H1 (cell line): ENCODE results near the gene LYRM4. TPM values are rescaled to one million over a fixed set of nuclear protein-coding genes. Genes with fewer than 3 reads are reported as not detected.

ENCODE experiments used
- CTCF ChIA-PET: fragments of 300-600 bp; sonication (Branson Sonifier 250); formaldehyde crosslinking; loops from one replicate; lab custom pipeline; 2021; ENCODE audit not compliant: partially characterized antibody; lab: Charles Lee
- POLR2A ChIA-PET: fragments of 300-600 bp; sonication (Branson Sonifier 250); formaldehyde crosslinking; loops from one replicate; lab custom pipeline; 2021; ENCODE audit warnings: inconsistent platforms; ENCODE audit not compliant: partially characterized antibody; lab: Charles Lee
- DNase-seq, 2 experiments: peaks; one replicate each; pipeline versions ENCODE4 v3.0.0 to v3.0.0-alpha.2; 2010 to 2022; ENCODE audit warnings: low spot score in 2 of 2, low read depth in 1 of 2, mixed read lengths in 1 of 2
- FAIRE-seq: peaks from 2 replicates; lab custom pipeline; 2011; peaks lifted over from hg19 to GRCh38; lab: Jason Lieb, UNC
- H2AFZ ChIP-seq: 2 replicates; pipeline ENCODE4 v1.8.1; 2012; ENCODE audit warnings: low read length, inconsistent platforms
- H2AK5ac ChIP-seq: 2 replicates; pipeline ENCODE4 v1.6.1; 2013; ENCODE audit warnings: low read depth, low read length
- H2BK120ac ChIP-seq: replicated peaks from 2 replicates; pipeline ENCODE3; 2013; ENCODE audit warnings: low read depth, low read length, inconsistent platforms
- H2BK12ac ChIP-seq: 2 replicates; pipeline ENCODE4 v1.6.1; 2013; ENCODE audit warnings: low read depth, low read length
- H2BK15ac ChIP-seq: 2 replicates; pipeline ENCODE4 v1.6.1; 2013; ENCODE audit warnings: low read length
- H2BK20ac ChIP-seq: 2 replicates; pipeline ENCODE4 v1.6.1; 2013; ENCODE audit warnings: low read length
- H2BK5ac ChIP-seq: 2 replicates; pipeline ENCODE4 v1.6.1; 2013; ENCODE audit warnings: low read depth, low read length
- H3K14ac ChIP-seq: 2 replicates; pipeline ENCODE4 v1.6.1; 2013; ENCODE audit warnings: inconsistent platforms; ENCODE audit not compliant: insufficient read length
- H3K18ac ChIP-seq: 2 replicates; pipeline ENCODE4 v1.6.1; 2013; ENCODE audit warnings: low read length; ENCODE audit errors: extremely low read depth
- H3K23ac ChIP-seq: 2 replicates; pipeline ENCODE4 v1.6.1; 2013; ENCODE audit warnings: inconsistent platforms; ENCODE audit not compliant: insufficient read length
- H3K23me2 ChIP-seq: 2 replicates; pipeline ENCODE4 v1.6.1; 2013; ENCODE audit warnings: low read depth, low read length
- H3K27ac ChIP-seq: 2 replicates; pipeline ENCODE4 v1.6.1; 2011; ENCODE audit warnings: low read depth, low read length, inconsistent platforms
- H3K27me3 ChIP-seq, 4 experiments: replicated peaks in 1 of 4; 1 replicate in 1 of 4; 2 replicates in 3 of 4; pipeline versions ENCODE4 v1.6.1 to v1.8.1; 2011 to 2013; ENCODE audit warnings: low read length in 3 of 4, mild to moderate bottlenecking in 3 of 4, inconsistent platforms in 2 of 4, mixed read lengths in 2 of 4, moderate library complexity in 1 of 4; ENCODE audit not compliant: control insufficient read depth in 3 of 4, insufficient read depth in 3 of 4; ENCODE audit errors: extremely low read depth in 1 of 4
- H3K36me3 ChIP-seq, 4 experiments: 2 replicates each; pipeline versions ENCODE4 v1.6.1 to v1.8.1; 2011 to 2013; ENCODE audit warnings: mild to moderate bottlenecking in 4 of 4, low read length in 3 of 4, moderate library complexity in 2 of 4, control low read depth in 1 of 4, inconsistent platforms in 1 of 4; ENCODE audit not compliant: insufficient read depth in 4 of 4, control insufficient read depth in 2 of 4
- H3K4ac ChIP-seq: replicated peaks from 2 replicates; pipeline ENCODE3; 2013; ENCODE audit warnings: low read length, low read depth, mixed read lengths, inconsistent platforms; ENCODE audit not compliant: insufficient read length
- H3K4me1 ChIP-seq, 4 experiments: replicated peaks in 1 of 4; 1 replicate in 1 of 4; 2 replicates in 3 of 4; pipeline versions ENCODE4 v1.6.1 to v1.8.1; 2011 to 2013; ENCODE audit warnings: low read length in 3 of 4, inconsistent platforms in 2 of 4, mixed read lengths in 1 of 4; ENCODE audit not compliant: insufficient read depth in 4 of 4, control insufficient read depth in 3 of 4
- H3K4me2 ChIP-seq, 2 experiments: 2 replicates each; pipeline versions ENCODE4 v1.6.1 to v1.8.1; 2011 to 2013; ENCODE audit warnings: low read depth in 2 of 2, low read length in 2 of 2, control low read depth in 1 of 2, inconsistent platforms in 1 of 2, mild to moderate bottlenecking in 1 of 2; ENCODE audit not compliant: insufficient read depth in 1 of 2
- H3K4me3 ChIP-seq, 4 experiments: fragments of 200-600, 300-600 bp in 1 of 4; sonication (generic), shearing (Covaris generic), sonication (Bioruptor Twin) in 1 of 4; 2 replicates each; pipeline versions ENCODE4 v1.5.1 to v1.8.1; 2011 to 2016; ENCODE audit warnings: low read length in 4 of 4, low read depth in 3 of 4, control low read depth in 2 of 4, inconsistent platforms in 2 of 4, mild to moderate bottlenecking in 2 of 4, mixed read lengths in 1 of 4, moderate library complexity in 1 of 4; ENCODE audit not compliant: insufficient read depth in 2 of 4; ENCODE audit errors: extremely low read depth in 1 of 4
- H3K56ac ChIP-seq: replicated peaks from 2 replicates; pipeline ENCODE3; 2013; ENCODE audit warnings: low read depth, mild to moderate bottlenecking, mixed read lengths, low read length, inconsistent platforms; ENCODE audit not compliant: insufficient read length
- H3K79me1 ChIP-seq: 2 replicates; pipeline ENCODE4 v1.6.1; 2013; ENCODE audit warnings: low read depth, low read length, control low read depth
- H3K79me2 ChIP-seq, 2 experiments: 2 replicates each; pipeline versions ENCODE4 v1.6.1 to v1.8.1; 2012 to 2013; ENCODE audit warnings: low read length in 2 of 2, mild to moderate bottlenecking in 2 of 2, inconsistent platforms in 1 of 2; ENCODE audit not compliant: insufficient read depth in 2 of 2, control insufficient read depth in 1 of 2
- H3K9ac ChIP-seq, 4 experiments: replicated peaks in 1 of 4; 1 replicate in 1 of 4; 2 replicates in 3 of 4; pipeline versions ENCODE4 v1.6.1 to v1.8.1; 2011 to 2013; ENCODE audit warnings: low read depth in 3 of 4, low read length in 3 of 4, control low read depth in 2 of 4, mild to moderate bottlenecking in 2 of 4, moderate library complexity in 2 of 4, inconsistent platforms in 1 of 4; ENCODE audit errors: extremely low read depth in 1 of 4
- H3K9me3 ChIP-seq, 2 experiments: 2 replicates each; pipeline versions ENCODE4 v1.6.1 to v1.8.1; 2012 to 2013; ENCODE audit warnings: mild to moderate bottlenecking in 2 of 2, moderate library complexity in 2 of 2, control low read depth in 1 of 2, inconsistent platforms in 1 of 2, low read depth in 1 of 2, low read length in 1 of 2, mixed read lengths in 1 of 2; ENCODE audit not compliant: insufficient read depth in 2 of 2
- H4K20me1 ChIP-seq, 2 experiments: replicated peaks in 1 of 2; 2 replicates each; pipeline versions ENCODE3 to v1.8.1; 2011 to 2013; ENCODE audit warnings: inconsistent platforms in 2 of 2, low read length in 2 of 2, mild to moderate bottlenecking in 1 of 2; ENCODE audit not compliant: insufficient read depth in 2 of 2, control insufficient read depth in 1 of 2
- H4K5ac ChIP-seq: 2 replicates; pipeline ENCODE4 v1.6.1; 2013; ENCODE audit warnings: low read length, low read depth, mixed read lengths, inconsistent platforms; ENCODE audit not compliant: insufficient read length
- H4K8ac ChIP-seq: 2 replicates; pipeline ENCODE4 v1.8.0; 2013; ENCODE audit warnings: mild to moderate bottlenecking, moderate library complexity, low read length, inconsistent platforms; ENCODE audit not compliant: insufficient read depth; ENCODE audit errors: extremely low read depth
- H4K91ac ChIP-seq: replicated peaks from 2 replicates; pipeline ENCODE3; 2013; ENCODE audit warnings: low read length, mixed read lengths, inconsistent platforms; ENCODE audit not compliant: insufficient read length
- WGBS, 2 experiments: shearing (Covaris generic) in 1 of 2; methylation state at CpG; one replicate each; pipeline versions ENCODE4 v1.1.6 to v1.1.7; 2013 to 2015; ENCODE audit warnings: low lambda C conversion rate in 2 of 2, mixed read lengths in 2 of 2, inconsistent platforms in 1 of 2, low coverage in 1 of 2, missing lambda C conversion rate in 1 of 2; ENCODE audit not compliant: insufficient replicate concordance in 2 of 2, insufficient coverage in 1 of 2, insufficient read length in 1 of 2; ENCODE audit errors: extremely low coverage in 1 of 2, missing lambda C conversion rate in 1 of 2; 5-methylcytosine and 5-hydroxymethylcytosine counted together
- polyA plus RNA-seq, 7 experiments: library from polyadenylated mRNA; depleted of rRNA in 3 of 7; stranded (reverse) in 5 of 7; unstranded in 2 of 7; fragments of >200 nt in 5 of 7; fragments of 200-250 nt in 2 of 7; gene quantifications; 1 replicate in 5 of 7; 2 replicates in 1 of 7; 4 replicates in 1 of 7; pipeline versions ENCODE4 v1.2.1 to v1.2.3, GENCODE V29; 2011 to 2013; ENCODE audit warnings: missing spikeins in 2 of 7, mixed read lengths in 2 of 7
- total RNA-seq: library from RNA; stranded (reverse); fragmentation: NEBNext Ultra II Directional; extraction: Animal tissue kit (Norgen Biotek cat#: 25700); gene quantifications from 2 replicates; pipeline ENCODE4 v1.2.1, GENCODE V29; 2021

The LYRM4 gene
- total and polyA plus RNA-seq, 2 of the 8 experiments (the other 6 are each of a cell fraction or from before 2014, with no cell fraction given): 56.6 to 62.8 TPM

DNA sequence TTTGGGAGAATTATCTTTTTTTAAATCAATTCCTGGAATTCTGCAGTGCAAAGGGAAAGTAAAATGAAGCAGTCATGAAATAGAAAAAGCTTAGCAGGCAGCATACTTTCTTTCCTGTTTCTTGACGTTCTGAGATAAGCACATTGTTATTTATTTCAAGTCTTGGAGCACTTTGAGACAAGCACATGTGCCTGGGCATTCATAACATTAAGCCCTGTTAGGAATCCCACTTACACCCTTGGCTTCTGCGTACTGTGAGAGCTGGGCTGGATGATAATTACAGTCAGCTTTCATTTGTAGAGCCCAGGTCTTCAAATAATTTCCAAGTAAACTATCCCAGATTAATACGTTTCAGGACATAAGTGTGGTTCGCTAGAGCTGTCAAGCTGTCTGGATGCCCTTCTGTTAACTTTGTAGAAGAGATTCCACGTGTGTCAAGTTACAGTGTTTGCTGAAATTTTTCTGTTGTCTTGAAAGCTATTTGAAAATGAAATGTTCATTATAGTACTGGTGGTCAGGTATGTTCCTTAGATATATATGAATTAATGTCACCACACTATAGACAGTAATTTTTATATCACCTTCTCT lies 9.4 kb upstream of the LYRM4 start:
- Histone ChIP-seq H3K9ac (no peak overlapping the region), H4K20me1 (peaks cover 0 to 3% of the 10 kb centered on the region in 2 experiments), H4K5ac (no peak overlapping the region), H3K79me2 (peaks cover 0 to 5% of the 10 kb centered on the region in 2 experiments; a peak in 1 of 4 replicates), H3K27ac (no peak overlapping the region), H3K4ac (no peak overlapping the region), H2AK5ac (no peak overlapping the region), H3K14ac (no peak overlapping the region), H2BK120ac (no peak overlapping the region), H2BK5ac (no peak overlapping the region), H3K18ac (no peak overlapping the region), H2AFZ (no peak overlapping the region), H3K4me3 (no peak overlapping the region), H3K9me3 (no peaks in the 10 kb centered on the region), H3K36me3 (no peaks in the 10 kb centered on the region; a peak in 1 of 8 replicates), H3K4me1 (no peaks in the 10 kb centered on the region), H3K4me2 (no peak overlapping the region), H3K23me2 (no peaks in the 10 kb centered on the region), H2BK15ac (no peak overlapping the region), H4K91ac (no peak overlapping the region), H3K23ac (no peak overlapping the region), H3K27me3 (no peaks in the 10 kb centered on the region), H2BK12ac (no peak overlapping the region), H3K79me1 (peaks cover 4% of the 10 kb centered on the region; the same call in 1 of the 2 replicates), H2BK20ac (no peak overlapping the region), H4K8ac (no peak overlapping the region), H3K56ac (no peak overlapping the region)
- DNase-seq (no peak), FAIRE-seq (no peak)
- ChIA-PET CTCF (interaction anchor here (0.6 to 1.5 kb wide), 4 partner anchors 14 to 213 kb away, joined by 3 to 5 read pairs (median 3); no protein-coding TSS in a partner anchor), POLR2A (interaction anchor here (1.1 to 1.9 kb wide), 4 partner anchors 9 to 18 kb away, joined by 3 to 11 read pairs (median 4); partner anchors contain the start of genes FARS2 and LYRM4)
- WGBS, 2 experiments: 68% methylated on average over 5 of the region's 5 CpGs; no CpG with 5 or more reads in 1 of the 2 experiments
